Measurements from ENCODE around the gene KCNK1. TPM values are rescaled to one million over a fixed set of nuclear protein-coding genes. Genes with fewer than 3 reads are reported as not detected.

KCNK1 gene
- total and polyA plus RNA-seq, 8 donors = 4.3 to 16.3 (median 5.4) TPM

GRCh38 chr1:233718057-233718456 lies 104.2 kb downstream of the KCNK1 start:
- H3K27me3 ChIP-seq = no peaks in the 10 kb centered on the region
- no peaks in the 10 kb centered on the region for H3K36me3 ChIP-seq
- no peaks in the 10 kb centered on the region for H3K9me3 ChIP-seq
- ATAC-seq = no peak
- no peak for DNase-seq
- H3K4me1 ChIP-seq = no peaks in the 10 kb centered on the region
- intact Hi-C loops (cut with DNase I) = no loop called here
- no peak for TF ChIP-seq CTCF (IDR thresholded peaks at IDR 0.05)
- no peak overlapping the region for H3K27ac ChIP-seq
- H3K4me3 ChIP-seq = no peak overlapping the region

DNA sequence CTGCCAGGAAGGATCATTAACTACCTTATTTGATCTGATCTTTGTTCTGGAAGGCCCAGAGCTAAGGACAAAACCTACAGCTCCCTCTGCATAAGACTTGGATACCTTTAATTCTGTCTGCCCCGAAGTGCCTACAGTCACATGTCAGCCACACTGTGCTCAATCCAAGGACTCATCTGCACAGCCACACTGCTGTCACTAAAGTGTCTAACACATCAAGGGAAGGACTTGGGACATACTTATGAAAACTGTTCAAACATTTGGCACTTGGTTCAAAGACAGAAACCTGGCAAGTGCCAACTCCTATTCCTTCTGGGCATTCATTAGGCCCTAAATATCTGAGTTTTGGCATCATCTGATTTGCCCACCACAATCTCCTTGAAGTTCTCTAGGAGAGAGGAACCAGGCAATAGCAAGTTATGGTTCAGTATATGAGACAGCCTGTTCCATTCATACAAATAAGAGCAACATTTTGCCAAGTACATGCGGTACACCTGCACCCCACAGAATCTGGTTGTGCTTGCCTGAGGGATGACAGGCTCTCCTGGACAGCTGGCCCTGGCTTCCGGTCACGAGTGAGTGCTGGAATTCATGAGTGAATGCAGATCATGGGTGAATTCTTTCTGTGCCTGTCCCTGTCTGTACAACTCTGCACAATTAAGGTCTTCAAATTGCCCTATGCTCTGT lies 105.9 kb downstream of the KCNK1 start:
- Histone ChIP-seq H3K9me3 (peaks cover 0 to 3% of the 10 kb centered on the region in 2 donors), H3K4me3 (no peak overlapping the region), H3K27me3 (no peaks in the 10 kb centered on the region), H3K36me3 (no peaks in the 10 kb centered on the region), H3K27ac (no peak overlapping the region), H3K4me1 (no peaks in the 10 kb centered on the region)
- intact Hi-C loops (cut with DNase I) = no loop called here
- no peak for ATAC-seq
- DNase-seq = no peak
- TF ChIP-seq CTCF (IDR thresholded peaks at IDR 0.05) = no peak

DNA sequence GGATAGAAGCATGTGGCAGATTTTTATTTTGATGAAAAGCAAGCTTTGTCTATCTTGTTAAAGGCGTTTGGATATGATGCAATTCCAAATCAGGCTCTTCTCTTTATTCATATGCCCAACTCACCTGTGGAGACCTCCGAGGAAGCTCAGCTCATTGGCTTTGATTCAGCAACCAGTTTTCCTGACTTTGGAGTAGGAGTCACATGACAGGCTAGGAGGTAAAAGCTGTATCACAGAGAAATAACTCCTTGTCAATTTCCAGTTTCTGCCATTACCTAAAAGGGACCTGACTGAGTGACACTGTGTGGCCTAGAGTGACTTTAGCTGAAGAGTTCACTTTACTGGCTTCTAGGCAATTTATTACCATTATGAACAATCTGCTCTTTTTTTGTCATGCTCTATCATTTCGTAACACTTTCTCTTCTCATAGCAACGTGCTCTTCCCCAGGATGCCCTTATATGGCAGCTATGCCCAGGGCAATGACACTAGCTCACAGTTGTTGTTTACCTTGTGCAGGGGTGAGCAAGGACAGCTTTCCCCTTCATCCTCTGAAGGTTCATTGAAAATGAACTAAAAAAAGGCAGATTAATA lies 107.2 kb downstream of the KCNK1 start:
- H3K4me1 ChIP-seq = no peaks in the 10 kb centered on the region
- H3K4me3 ChIP-seq = no peak overlapping the region
- ATAC-seq (peak; percentile 10), DNase-seq (no peak)
- H3K27ac ChIP-seq = no peak overlapping the region
- no peaks in the 10 kb centered on the region for H3K36me3 ChIP-seq
- H3K9me3 ChIP-seq = peaks cover 0 to 3% of the 10 kb centered on the region in 2 donors
- no peak for TF ChIP-seq CTCF (IDR thresholded peaks at IDR 0.05)
- intact Hi-C loops (cut with DNase I) = no loop called here
- H3K27me3 ChIP-seq = no peaks in the 10 kb centered on the region

Small RNA genes within 50 kb of the gene (microRNA-seq; reads per million reads assigned to microRNA genes)
- gene MIR4427 = 0 reads per million in 2 donors
